ENCODE data around the gene CLEC18B.
A peak's percentile ranks its signal among the peaks of the same experiment; 100 is the strongest.
"Not testable (repeated sequence)": the region's sequence is repeated elsewhere in the genome, so short reads cannot be mapped to it uniquely, and the experiment has no call there.

Gene CLEC18B

GRCh38 chr16:74406600-74407361, 14.5 kb downstream of the CLEC18B start:
- not testable (repeated sequence) for ATAC-seq

- peak; percentile 34 to 43 for ATAC-seq
Observed at GRCh38 chr16:74404148-74404933, 16.9 kb downstream of the CLEC18B start.

GRCh38 chr16:74400238-74400637, 21.0 kb downstream of the CLEC18B start:
- not testable (repeated sequence) for ATAC-seq

- not testable (repeated sequence) for ATAC-seq
Observed at GRCh38 chr16:74398212-74398895, 22.9 kb downstream of the CLEC18B start.

- ATAC-seq, result not testable (repeated sequence)
Observed at GRCh38 chr16:74396521-74397017, 24.7 kb downstream of the CLEC18B start.

GRCh38 chr16:74394604-74395003, 26.7 kb downstream of the CLEC18B start:
- not testable (repeated sequence) for ATAC-seq

GRCh38 chr16:74394131-74394530, 27.1 kb downstream of the CLEC18B start:
- not testable (repeated sequence) for ATAC-seq

- ATAC-seq, result not testable (repeated sequence)
Observed at GRCh38 chr16:74391454-74392050, 29.7 kb downstream of the CLEC18B start.

- ATAC-seq, result not testable (repeated sequence)
Observed at GRCh38 chr16:74382339-74383034, 38.8 kb downstream of the CLEC18B start.

- ATAC-seq, result not testable (repeated sequence)
Observed at GRCh38 chr16:74373847-74374184, 47.5 kb downstream of the CLEC18B start.

- no peak for ATAC-seq
Observed at GRCh38 chr16:74372953-74373846, 48.1 kb downstream of the CLEC18B start.

GRCh38 chr16:74372369-74372768, 48.9 kb downstream of the CLEC18B start:
- no peak for ATAC-seq

GRCh38 chr16:74370338-74371135, 50.7 kb downstream of the CLEC18B start:
- not testable (repeated sequence) for ATAC-seq

- peak; percentile 93 to 95 for ATAC-seq
Observed at GRCh38 chr16:74368002-74368911, 53.0 kb downstream of the CLEC18B start.

- peak; percentile 28 to 29 for ATAC-seq
Observed at GRCh38 chr16:74367469-74368001, 53.7 kb downstream of the CLEC18B start.

GRCh38 chr16:74361646-74362610, 59.4 kb downstream of the CLEC18B start:
- not testable (repeated sequence) for ATAC-seq
